Inferior parietal cortex (tissue), 1 donor: Measurements from ENCODE around the gene ITFG1.
"Not testable (repeated sequence)": the region's sequence is repeated elsewhere in the genome, so short reads cannot be mapped to it uniquely, and the experiment has no call there.

Experiments used
- DNase-seq: peaks from one replicate; pipeline ENCODE4 v3.0.0-alpha.2; 2016; ENCODE audit errors: extremely low spot score

Gene ITFG1

GRCh38 chr16:47324309-47324708 lies 136.6 kb downstream of the ITFG1 start:
- not testable (repeated sequence) for DNase-seq

- no peak for DNase-seq
Observed at GRCh38 chr16:47323241-47323640, 137.6 kb downstream of the ITFG1 start.

- no peak for DNase-seq
Observed at GRCh38 chr16:47320546-47321310, 140.1 kb downstream of the ITFG1 start.

GRCh38 chr16:47317465-47318240 lies 143.2 kb downstream of the ITFG1 start:
- no peak for DNase-seq

GRCh38 chr16:47316442-47317015 lies 144.3 kb downstream of the ITFG1 start:
- DNase-seq = no peak

GRCh38 chr16:47311738-47312505 lies 148.9 kb downstream of the ITFG1 start:
- DNase-seq = peak; percentile 46

GRCh38 chr16:47310792-47311211 lies 150.1 kb downstream of the ITFG1 start:
- no peak for DNase-seq

GRCh38 chr16:47309581-47310312 lies 151.1 kb downstream of the ITFG1 start:
- DNase-seq = no peak

GRCh38 chr16:47308601-47309000 lies 152.3 kb downstream of the ITFG1 start:
- no peak for DNase-seq

- no peak for DNase-seq
Observed at GRCh38 chr16:47304563-47304962, 156.3 kb downstream of the ITFG1 start.

GRCh38 chr16:47299587-47299986 lies 161.3 kb downstream of the ITFG1 start:
- no peak for DNase-seq

GRCh38 chr16:47284999-47285398 lies 175.9 kb downstream of the ITFG1 start:
- DNase-seq = no peak

GRCh38 chr16:47278306-47278970 lies 182.4 kb downstream of the ITFG1 start:
- DNase-seq = no peak

GRCh38 chr16:47276522-47276921 lies 184.3 kb downstream of the ITFG1 start:
- DNase-seq = no peak

GRCh38 chr16:47262938-47263337 lies 197.9 kb downstream of the ITFG1 start:
- DNase-seq = no peak

- DNase-seq = no peak
Observed at GRCh38 chr16:47260503-47260902, 200.4 kb downstream of the ITFG1 start.

- no peak for DNase-seq
Observed at GRCh38 chr16:47258874-47259461, 201.9 kb downstream of the ITFG1 start.

- DNase-seq = no peak
Observed at GRCh38 chr16:47254756-47255155, 206.1 kb downstream of the ITFG1 start.

GRCh38 chr16:47250983-47251382 lies 209.9 kb downstream of the ITFG1 start:
- DNase-seq = no peak

GRCh38 chr16:47247690-47248089 lies 213.2 kb downstream of the ITFG1 start:
- peak; percentile 58 for DNase-seq
